ENCODE data around the gene ADSS1.

The ADSS1 gene

DNA sequence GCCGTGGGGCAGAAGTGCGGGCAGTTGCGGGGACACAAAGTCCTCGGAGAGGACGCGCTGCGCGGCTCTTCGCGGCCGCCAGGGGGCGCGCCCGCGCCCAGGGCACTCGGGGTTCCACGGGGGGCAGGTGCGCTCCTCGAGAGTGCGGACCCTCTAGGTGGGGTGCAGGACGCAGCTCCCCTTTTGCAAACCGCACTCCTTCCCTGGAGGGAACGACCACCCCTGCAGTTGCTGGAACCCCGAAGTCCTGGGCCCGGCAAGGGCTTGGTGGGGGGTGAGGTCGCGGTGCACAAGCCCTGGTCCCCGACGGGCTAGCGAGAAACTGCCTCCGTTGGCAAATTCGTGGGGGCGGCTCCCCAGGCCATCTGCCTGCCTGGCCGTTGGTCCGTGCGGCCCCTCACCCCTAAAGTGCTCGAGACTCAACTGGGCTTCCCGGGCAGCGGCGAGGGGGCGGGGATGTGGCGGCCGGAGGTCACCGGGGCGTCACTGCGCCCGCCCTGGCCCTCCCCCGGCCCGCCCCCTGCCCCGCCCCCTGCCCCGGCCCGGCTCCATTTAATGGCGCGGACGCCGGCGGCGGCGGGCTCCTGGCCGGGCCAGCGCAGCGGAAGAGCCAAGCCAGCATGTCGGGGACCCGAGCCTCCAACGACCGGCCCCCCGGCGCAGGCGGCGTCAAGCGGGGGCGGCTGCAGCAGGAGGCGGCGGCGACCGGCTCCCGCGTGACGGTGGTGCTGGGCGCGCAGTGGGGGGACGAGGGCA lies at the start of gene ADSS1:
ADSS1 (plus strand) TSS at position 579 of the 756 bp plus-strand sequence; CDS start at position 621, 42 bp downstream.
- peak; percentile 69 for DNase-seq
- in situ Hi-C loops (cut with MboI; ENCODE audit: low pct_unique_long_range_greater_than_20kb, low sequenced_read_pairs) = no loop called here

DNA sequence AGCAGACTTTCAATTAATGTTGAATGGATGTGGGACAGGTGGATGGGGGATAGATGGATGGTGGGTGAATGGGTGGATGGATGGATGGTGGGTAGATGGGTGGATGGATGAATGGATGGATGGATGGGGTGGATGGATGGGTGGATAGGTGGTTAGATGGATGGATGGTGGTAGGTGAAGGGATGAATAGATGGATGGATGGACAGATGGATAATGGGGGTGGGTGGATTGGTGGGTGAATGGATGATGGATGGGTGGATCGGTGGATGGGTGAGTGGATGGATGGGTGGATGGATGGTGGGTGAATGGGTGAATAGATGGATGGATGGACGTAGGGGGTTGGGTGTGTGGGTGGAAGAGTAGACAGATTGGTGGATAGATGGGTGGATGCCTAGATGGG lies 48.6 kb upstream of the ADSS1 start:
- DNase-seq = no peak
- in situ Hi-C loops (cut with MboI; ENCODE audit: low pct_unique_long_range_greater_than_20kb, low sequenced_read_pairs) = no loop called here

DNA sequence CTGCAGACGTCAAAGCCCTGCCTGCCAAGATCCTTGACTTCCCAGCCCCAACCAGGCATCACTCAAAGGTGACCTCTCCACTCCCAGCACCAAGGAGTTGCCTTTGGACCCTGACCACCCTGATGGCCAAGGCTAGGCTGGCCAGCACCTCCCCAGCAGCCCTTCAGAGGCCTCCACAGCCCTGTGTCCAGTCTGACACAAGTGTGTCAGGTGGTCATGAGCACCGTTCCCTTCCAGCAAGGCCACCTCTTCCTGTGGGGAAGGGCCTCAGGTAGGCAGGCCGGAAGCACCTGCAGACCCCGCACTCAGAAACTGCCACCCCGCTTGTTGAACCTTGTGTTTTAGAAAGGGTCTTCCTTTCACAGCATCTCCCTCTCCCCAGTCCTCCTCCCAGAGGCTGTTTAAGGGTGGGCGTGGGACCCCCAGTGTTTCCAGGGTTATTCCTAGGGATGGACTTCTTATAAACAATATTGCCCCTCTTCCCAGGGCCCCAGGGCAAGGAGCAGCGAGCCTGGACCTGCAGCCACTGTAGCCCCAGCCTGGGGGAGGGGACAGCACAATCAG lies 47.8 kb upstream of the ADSS1 start:
- in situ Hi-C loops (cut with MboI; ENCODE audit: low pct_unique_long_range_greater_than_20kb, low sequenced_read_pairs) = no loop called here
- no peak for DNase-seq

- no peak for DNase-seq
- in situ Hi-C loops (cut with MboI; ENCODE audit: low pct_unique_long_range_greater_than_20kb, low sequenced_read_pairs) = no loop called here
These were observed 47.1 kb upstream of the ADSS1 start for GRCh38 chr14:104676694-104677511.

DNA sequence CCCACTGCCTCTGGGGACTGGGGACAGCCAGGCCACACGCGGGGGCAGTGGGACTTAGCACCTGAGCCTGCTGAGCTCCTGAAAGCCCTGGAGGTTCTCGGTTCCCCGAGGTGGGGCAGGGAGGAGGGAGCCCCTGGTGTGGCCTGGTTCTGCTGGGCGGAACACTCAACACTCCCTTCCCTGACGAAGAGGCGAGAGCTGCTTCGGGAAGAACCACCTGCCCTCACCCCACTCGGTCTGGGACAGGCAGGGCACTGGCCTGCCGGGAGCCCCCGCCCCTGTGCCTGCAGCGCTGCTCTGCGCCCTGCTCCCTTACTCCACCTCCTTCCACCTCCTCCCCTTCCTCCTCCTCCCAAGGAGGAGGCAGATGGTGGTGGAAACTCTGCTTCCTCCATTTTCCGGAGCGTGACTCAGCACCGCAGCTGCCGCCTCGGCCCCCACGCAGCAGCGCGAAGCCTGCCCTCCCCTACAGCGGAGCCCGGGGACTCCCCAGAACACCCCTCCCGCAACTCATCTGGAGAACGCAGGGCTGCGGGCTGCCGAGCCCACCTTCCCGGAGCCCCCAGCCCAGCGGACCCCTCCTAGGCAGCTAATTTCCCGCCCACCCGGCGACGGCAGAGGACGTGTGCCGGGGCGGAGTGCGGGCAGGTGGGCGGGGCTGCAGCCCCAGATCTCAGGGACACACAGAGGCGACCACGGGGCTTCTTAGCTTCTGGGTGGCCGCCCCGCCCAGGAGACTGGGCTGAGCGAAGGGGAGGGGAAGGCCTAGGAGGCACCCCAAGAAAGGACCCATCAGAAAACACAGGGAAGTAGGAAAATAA lies 46.3 kb upstream of the ADSS1 start:
- in situ Hi-C loops (cut with MboI; ENCODE audit: low pct_unique_long_range_greater_than_20kb, low sequenced_read_pairs) = no loop called here
- peak; percentile 95 for DNase-seq

GRCh38 chr14:104678346-104678745 lies 45.7 kb upstream of the ADSS1 start:
- in situ Hi-C loops (cut with MboI; ENCODE audit: low pct_unique_long_range_greater_than_20kb, low sequenced_read_pairs) = no loop called here
- no peak for DNase-seq

- in situ Hi-C loops (cut with MboI; ENCODE audit: low pct_unique_long_range_greater_than_20kb, low sequenced_read_pairs) = no loop called here
- DNase-seq = no peak
These were observed 44.9 kb upstream of the ADSS1 start for GRCh38 chr14:104678901-104679705.

DNA sequence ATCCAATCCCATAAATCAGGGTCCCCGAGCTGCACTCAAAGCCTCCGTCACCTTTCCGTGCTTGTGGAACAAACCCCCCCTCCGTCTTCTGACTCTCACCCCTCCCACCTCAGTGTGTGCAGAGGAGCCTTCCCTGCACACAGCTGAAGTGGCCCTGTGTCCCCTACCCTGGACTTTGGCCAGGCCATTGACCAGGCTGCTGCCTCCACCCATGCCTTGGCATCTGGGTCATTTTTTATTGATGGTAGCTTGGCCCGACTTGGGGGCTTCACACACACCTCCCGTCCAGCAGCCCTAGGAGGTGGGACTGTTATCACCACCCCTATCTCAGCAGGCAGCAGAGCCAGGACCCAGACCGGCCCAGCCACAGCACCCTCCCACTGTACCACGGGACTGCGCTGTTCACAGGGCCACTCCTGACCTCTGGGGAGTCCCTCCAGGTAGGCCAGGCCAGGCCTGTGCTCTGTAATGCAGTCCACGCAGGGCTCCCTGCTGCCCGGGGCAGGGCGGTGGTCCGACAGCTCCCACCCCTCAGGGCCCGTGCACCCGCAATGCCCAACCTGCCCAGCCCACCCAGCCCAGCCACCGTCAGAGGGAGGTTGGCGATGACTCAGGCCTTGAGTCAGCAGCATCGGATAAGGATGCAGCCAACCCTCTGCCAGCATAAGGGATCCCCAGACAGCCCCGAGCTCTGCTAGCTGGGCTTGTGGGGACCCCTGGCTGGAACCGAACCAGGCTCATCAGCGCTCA lies 43.8 kb upstream of the ADSS1 start:
- in situ Hi-C loops (cut with MboI; ENCODE audit: low pct_unique_long_range_greater_than_20kb, low sequenced_read_pairs) = no loop called here
- DNase-seq = no peak

GRCh38 chr14:104680806-104681688 lies 43.0 kb upstream of the ADSS1 start:
- DNase-seq = peak; percentile 67
- in situ Hi-C loops (cut with MboI; ENCODE audit: low pct_unique_long_range_greater_than_20kb, low sequenced_read_pairs) = no loop called here

- in situ Hi-C loops (cut with MboI; ENCODE audit: low pct_unique_long_range_greater_than_20kb, low sequenced_read_pairs) = no loop called here
- DNase-seq = no peak
These were observed 42.3 kb upstream of the ADSS1 start for GRCh38 chr14:104681689-104682074.

DNA sequence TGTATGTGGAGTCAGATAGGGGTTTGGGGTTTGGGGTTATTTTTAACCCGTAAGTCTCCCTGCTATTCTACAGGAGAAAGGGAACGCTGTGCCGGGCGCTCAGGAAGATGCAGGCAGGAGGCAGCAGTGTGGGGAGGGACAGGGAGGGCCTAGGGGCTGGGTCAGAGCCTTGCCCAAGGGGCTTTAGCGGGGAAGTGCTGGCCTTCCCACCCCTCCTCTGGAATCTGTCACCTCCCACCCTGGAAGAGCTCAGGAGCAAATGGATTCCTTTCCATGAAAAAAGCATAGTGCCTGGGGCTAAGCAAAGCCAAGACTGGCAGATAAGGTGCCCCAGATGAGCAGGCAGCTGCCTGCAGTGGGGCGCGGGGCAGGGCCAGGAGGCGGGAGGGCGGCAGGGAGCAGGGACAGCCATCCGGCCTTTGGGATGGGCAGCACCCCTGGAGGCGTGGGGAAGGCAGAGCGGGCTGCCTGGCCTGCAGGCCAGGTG lies 41.9 kb upstream of the ADSS1 start:
- DNase-seq = no peak
- in situ Hi-C loops (cut with MboI; ENCODE audit: low pct_unique_long_range_greater_than_20kb, low sequenced_read_pairs) = no loop called here

GRCh38 chr14:104683653-104684448 lies 40.2 kb upstream of the ADSS1 start:
- no peak for DNase-seq
- in situ Hi-C loops (cut with MboI; ENCODE audit: low pct_unique_long_range_greater_than_20kb, low sequenced_read_pairs) = no loop called here

DNA sequence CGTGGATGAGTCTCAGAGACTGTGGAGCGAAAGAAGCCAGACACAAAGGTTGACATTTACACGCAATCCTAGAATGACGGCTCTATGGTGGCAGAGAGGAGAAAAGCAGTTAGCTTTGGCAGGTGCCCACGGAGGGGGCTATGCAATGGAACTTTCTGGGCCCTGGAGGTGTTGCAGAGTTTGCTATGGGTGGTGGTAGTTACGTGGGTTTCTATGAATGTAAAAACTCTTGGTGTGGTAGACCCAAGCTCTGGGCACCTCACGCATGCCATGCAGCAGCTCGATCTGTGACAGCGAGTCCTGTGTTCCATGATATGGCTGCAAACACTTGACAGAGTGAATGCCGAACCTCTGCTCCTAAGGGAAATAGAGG lies 39.6 kb upstream of the ADSS1 start:
- in situ Hi-C loops (cut with MboI; ENCODE audit: low pct_unique_long_range_greater_than_20kb, low sequenced_read_pairs) = no loop called here
- no peak for DNase-seq

- no peak for DNase-seq
These were observed 38.6 kb upstream of the ADSS1 start for GRCh38 chr14:104685216-104685997.

GRCh38 chr14:104685998-104686610 lies 37.9 kb upstream of the ADSS1 start:
- in situ Hi-C loops (cut with MboI; ENCODE audit: low pct_unique_long_range_greater_than_20kb, low sequenced_read_pairs) = no loop called here
- no peak for DNase-seq

More at GRCh38 chr14:104685216-104685997, 38.6 kb upstream of the ADSS1 start:
- in situ Hi-C loops (cut with MboI; ENCODE audit: low pct_unique_long_range_greater_than_20kb, low sequenced_read_pairs) = no loop called here
